ENCODE data around the gene BBS10.

DNA sequence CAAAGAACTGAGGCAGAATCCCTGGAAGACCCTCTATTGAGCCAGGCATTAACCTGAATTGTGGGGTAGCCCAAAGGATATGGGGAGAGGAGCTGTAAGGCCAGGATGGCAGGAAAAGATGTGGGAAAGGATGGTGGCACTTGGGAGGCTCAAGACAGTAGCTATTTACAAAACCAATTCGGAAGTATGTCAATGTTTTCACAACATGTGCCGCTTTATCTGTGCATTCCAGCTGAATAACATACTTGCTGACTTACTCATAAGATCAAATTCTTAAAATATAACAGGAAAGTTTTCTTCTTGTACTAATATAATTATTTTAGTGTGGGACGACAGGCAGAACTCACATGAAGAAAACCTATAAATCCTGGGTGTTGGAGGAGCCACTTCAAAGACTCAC lies 10.6 kb downstream of the BBS10 start:
- no peak for TF ChIP-seq EP300 (IDR thresholded peaks at IDR 0.05; ENCODE audit: borderline replicate concordance in 1 of 2, low read depth in 2 of 2, low read length in 2 of 2)
- no peak for TF ChIP-seq HDAC2 (IDR thresholded peaks at IDR 0.05; ENCODE audit: borderline replicate concordance in 1 of 2, low read depth in 2 of 2, low read length in 2 of 2)
- no peak for TF ChIP-seq MAX (IDR thresholded peaks at IDR 0.05)
- TF ChIP-seq FOSL1 (IDR thresholded peaks at IDR 0.05; ENCODE audit: insufficient read depth, low read depth, low read length), result no peak
- no peak for TF ChIP-seq CTCF (IDR thresholded peaks at IDR 0.05; ENCODE audit: control extremely low read depth in 1 of 3, insufficient read depth in 1 of 3, low read depth in 1 of 3, low read length in 3 of 3)
- no peak for TF ChIP-seq TCF12 (IDR thresholded peaks at IDR 0.05; ENCODE audit: low read depth, low read length)
- no peak for TF ChIP-seq CHD2 (IDR thresholded peaks at IDR 0.05; ENCODE audit: low read length)

All from H1 (cell line).